NCI-H1092 (cell line): ENCODE results near the gene MIA3.
"Not testable (repeated sequence)": the region's sequence is repeated elsewhere in the genome, so short reads cannot be mapped to it uniquely, and the experiment has no call there.

ENCODE experiments used
- DNase-seq: peaks from one replicate; lab custom pipeline; 2025; lab: John Stamatoyannopoulos, UW

Gene MIA3

DNA sequence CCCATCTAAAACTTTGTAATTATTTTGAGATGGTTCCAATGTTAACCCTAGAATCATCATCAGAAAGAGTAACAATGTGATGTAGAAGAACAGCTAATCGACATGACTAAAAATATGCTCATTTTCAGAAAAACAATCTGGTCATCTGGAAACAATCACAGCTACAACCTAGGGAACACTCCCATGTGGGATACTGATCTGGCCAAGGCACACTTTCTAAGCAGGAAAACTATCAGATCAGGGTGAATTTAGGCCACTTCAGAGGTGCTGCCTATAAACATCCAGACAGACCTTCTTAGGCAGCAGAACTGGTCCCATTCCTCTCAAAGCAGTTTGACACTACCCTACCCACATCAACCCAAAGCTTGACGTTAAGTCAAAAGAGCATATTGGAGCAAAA is 51.2 kb downstream of the MIA3 start:
- DNase-seq: not testable (repeated sequence)

- DNase-seq: no peak
Measured at GRCh38 chr1:222670110-222670509, 52.2 kb downstream of the MIA3 start.

DNA sequence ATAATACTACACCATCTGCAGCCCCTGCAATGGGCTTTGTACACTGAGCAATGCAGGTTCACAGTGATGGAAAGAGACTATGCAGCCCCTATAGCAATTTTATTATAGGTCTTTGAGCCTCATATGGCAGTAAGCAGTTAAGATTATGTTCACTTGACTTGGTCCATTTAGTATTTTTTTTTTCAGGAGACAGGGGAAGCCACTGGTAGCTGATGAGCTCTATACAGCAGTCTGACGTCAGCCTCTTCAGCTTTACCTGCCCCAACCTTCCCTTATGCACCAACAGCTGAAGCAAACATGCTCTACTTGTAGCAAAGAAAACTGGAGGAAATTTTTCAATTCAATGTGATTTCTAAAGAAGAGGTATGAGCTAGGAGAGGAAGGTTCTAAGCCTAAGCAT is 62.2 kb downstream of the MIA3 start:
- DNase-seq: no peak

DNA sequence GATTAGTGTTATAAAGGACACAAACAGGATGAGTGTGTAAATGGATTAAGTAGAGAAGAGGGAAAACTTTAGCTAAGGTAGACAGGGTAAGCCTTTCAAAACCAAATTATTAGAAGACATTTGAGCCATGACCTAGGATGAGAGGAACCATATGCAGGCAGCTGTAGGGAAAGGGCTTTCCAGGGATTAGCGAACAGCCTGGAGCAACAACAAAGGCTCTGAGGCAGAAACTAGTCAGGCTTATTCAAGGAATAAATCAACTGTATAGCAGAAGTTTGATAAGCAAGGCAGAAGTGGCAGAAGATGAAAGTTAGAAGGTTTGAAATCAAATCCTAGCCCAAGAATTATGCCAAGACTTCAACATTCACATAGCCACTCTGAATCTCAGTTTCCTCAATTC is 73.1 kb downstream of the MIA3 start:
- DNase-seq: no peak

GRCh38 chr1:222694927-222695326 is 77.0 kb downstream of the MIA3 start:
- no peak for DNase-seq

- no peak for DNase-seq
Measured at GRCh38 chr1:222696741-222697140, 78.8 kb downstream of the MIA3 start.

GRCh38 chr1:222697203-222697602 is 79.3 kb downstream of the MIA3 start:
- DNase-seq: no peak

DNA sequence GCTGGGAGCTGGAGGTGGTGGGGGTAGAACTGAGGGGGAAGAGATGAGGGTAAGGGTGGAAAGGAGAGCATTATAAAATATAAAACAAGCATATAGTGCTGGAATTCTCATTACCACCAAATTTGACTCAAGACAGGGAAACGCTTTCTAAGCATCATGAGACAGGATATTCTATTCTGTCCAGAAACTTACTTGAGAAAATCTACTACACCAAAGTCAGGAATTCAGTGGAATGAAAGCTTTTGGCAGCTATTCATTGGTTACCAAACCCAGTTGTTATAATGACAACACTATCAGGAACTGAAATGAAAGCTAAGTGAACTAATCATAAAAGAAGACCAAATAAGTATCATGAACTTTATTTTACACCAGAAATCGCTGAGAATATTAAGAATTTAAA is 79.9 kb downstream of the MIA3 start:
- no peak for DNase-seq

DNA sequence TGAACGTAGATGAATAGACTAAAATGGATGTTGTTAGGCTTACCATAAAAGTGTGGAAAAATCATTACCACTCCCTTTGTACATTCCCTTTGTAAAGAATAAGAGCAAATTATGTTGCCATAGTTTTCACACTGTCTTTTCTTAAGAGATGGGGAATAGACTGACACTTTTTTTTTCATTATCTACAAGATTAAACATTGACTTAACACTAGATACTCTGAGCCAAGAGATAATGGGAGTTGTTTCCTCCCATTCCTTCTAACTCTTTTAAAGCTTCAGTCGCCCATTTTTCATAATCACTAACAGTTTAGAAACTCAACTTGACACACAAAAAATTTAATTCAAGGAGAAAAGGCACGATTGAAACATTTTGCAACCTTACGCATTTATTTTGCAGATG is 84.3 kb downstream of the MIA3 start:
- DNase-seq: no peak

GRCh38 chr1:222704260-222704659 is 86.4 kb downstream of the MIA3 start:
- DNase-seq: no peak

DNA sequence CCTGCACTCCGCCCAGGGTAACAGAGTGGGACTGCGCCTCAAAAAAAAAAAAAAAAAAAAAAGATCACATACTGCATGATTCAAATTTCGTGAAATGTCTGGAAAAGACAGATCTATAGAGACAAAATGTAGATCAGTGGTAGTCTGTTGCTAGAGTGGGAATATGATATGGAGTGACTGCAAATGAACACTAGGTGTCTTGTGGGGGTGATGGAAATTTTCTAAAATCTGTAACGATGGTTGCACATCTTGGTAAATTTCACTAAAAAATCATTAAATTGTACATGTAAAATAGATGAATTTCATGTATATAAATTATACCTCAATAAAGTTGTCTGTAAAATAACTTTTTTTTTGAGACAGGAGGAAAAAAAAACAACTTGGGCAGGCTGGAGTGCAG is 88.9 kb downstream of the MIA3 start:
- no peak for DNase-seq

GRCh38 chr1:222709700-222710153 is 91.8 kb downstream of the MIA3 start:
- DNase-seq: no peak

GRCh38 chr1:222711319-222712252 is 93.7 kb downstream of the MIA3 start:
- DNase-seq: peak; percentile 17

DNA sequence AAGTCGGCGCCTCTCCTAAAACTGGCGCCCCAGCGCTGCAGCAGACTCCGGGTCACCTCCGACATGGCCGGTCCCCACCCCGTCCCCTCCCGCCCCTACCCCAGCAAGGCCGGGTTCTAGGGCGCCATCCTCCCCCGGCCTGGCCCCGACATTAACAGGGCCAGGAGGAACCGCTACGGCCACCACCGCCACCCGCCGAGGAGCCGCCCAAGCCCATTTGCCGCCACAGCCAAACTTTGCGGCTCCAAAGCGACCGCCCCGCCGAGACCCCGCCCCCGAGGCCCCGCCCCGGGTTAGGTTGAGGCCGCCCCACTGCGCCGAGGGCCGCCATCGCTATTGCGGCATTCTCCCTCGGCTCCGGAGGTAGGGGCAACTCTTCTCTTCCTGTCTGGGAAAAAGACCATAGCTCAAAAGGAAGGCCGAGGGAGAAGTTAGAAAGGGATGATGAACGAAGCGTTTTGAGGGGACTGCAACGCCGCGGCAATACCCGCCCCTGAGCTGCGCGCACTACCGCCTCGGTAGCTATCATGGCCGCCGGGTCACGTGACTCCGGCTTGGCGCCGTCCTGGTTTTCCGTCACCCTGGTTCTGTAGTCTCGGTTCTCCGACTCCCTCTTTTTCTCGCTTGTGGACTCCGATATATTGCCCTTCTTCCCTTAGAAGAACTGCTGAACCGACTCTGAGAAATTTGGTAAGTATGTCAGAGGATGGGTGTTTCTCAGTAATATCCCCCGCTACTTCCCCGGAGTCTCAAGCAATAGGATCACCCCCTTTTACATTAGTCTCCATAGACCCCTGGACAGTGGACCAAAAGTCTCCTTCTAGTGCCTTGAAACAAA is 94.6 kb downstream of the MIA3 start, which contains the start of the genes AIDA and BROX:
AIDA (minus strand) TSS at position 239 of the 838 bp plus-strand sequence; CDS start at position 65, 174 bp downstream.
BROX (plus strand) TSS at position 312 of the 838 bp plus-strand sequence. CDS start 3,136 bp downstream, outside the sequence.
- DNase-seq: peak; percentile 88

- DNase-seq: peak; percentile 96
Measured at GRCh38 chr1:222713091-222713961, 95.4 kb downstream of the MIA3 start.

DNA sequence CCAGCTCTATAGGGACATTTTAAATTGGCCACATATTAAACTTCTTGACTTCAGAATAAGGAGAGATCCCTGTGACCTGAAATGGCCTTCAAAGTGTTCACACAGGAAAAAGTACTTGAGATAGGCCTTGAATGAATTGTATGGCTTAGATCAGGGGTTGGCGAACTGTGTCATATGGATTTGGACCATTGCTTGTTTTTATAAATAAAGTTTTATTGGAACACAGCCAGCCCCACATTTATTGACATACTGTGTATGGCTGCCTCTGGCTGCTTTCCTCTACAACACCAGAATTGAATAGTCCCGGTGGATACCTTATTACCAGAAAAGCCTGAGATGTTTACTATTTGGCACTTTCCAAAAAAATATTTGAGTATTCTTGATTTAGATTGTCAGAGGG is 98.5 kb downstream of the MIA3 start:
- no peak for DNase-seq
